Activated naive CD8-positive, alpha-beta T cell (primary cell): Measurements from ENCODE around the gene SDR9C7.
"Not testable (repeated sequence)": the region's sequence is repeated elsewhere in the genome, so short reads cannot be mapped to it uniquely, and the experiment has no call there.

Source experiments
- H3K27ac Mint-ChIP-seq: one replicate; pipeline ENCODE4 v1.8.0; 2021; ENCODE audit warnings: mixed read lengths
- H3K27me3 Mint-ChIP-seq: one replicate; pipeline ENCODE4 v1.8.0; 2021; ENCODE audit warnings: mixed read lengths
- H3K36me3 Mint-ChIP-seq: one replicate; pipeline ENCODE4 v1.8.0; 2021; ENCODE audit warnings: mixed read lengths
- H3K4me1 Mint-ChIP-seq: one replicate; pipeline ENCODE4 v1.8.0; 2021; ENCODE audit warnings: low read depth, mixed read lengths
- H3K4me3 Mint-ChIP-seq: one replicate; pipeline ENCODE4 v1.8.0; 2021; ENCODE audit warnings: mild to moderate bottlenecking, mixed read lengths
- H3K9me3 Mint-ChIP-seq: one replicate; pipeline ENCODE4 v1.8.0; 2021; ENCODE audit warnings: low read depth, mixed read lengths

The SDR9C7 gene

GRCh38 chr12:56957229-56958052 lies 23.2 kb upstream of the SDR9C7 start, which contains the start of gene RDH16:
Gene RDH16, minus strand, starts transcription at chr12:56957608. Its CDS starts 146 bp downstream, at chr12:56957462.
- Mint-ChIP-seq H3K27me3 (no peaks in the 10 kb centered on the region), H3K4me1 (no peaks in the 10 kb centered on the region), H3K9me3 (no peaks in the 10 kb centered on the region), H3K4me3 (no peak within 1 kb of the TSS), H3K36me3 (peaks cover 20% of the 10 kb centered on the region), H3K27ac (no peak within 1 kb of the TSS)

- peaks cover 19% of the 10 kb centered on the region for H3K36me3 Mint-ChIP-seq
- no peaks in the 10 kb centered on the region for H3K27me3 Mint-ChIP-seq
- no peaks in the 10 kb centered on the region for H3K4me1 Mint-ChIP-seq
- H3K4me3 Mint-ChIP-seq: no peak overlapping the region
- H3K9me3 Mint-ChIP-seq: no peaks in the 10 kb centered on the region
- no peak overlapping the region for H3K27ac Mint-ChIP-seq
These were observed 21.5 kb upstream of the SDR9C7 start for GRCh38 chr12:56955631-56956256.

DNA sequence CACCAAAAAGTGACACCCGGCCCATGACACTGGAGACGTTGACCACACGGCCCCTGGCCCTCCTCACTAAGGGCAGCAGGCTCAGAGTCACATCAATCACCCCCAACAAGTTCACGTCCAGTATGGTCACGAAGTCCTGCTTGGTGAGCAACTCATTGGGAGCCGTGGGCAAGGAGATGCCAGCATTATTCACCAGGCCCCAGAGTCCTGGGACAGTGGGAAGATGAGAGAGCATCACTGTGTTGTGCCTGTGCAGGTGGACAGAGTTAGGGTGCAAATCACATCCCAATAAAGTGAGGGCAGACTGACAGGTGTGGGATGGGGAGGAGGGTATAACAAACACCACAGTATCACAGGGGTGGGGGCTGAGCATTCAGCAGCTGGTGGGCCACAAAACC lies 20.7 kb upstream of the SDR9C7 start:
- no peaks in the 10 kb centered on the region for H3K27me3 Mint-ChIP-seq
- H3K36me3 Mint-ChIP-seq: peaks cover 19% of the 10 kb centered on the region
- no peak overlapping the region for H3K27ac Mint-ChIP-seq
- no peaks in the 10 kb centered on the region for H3K4me1 Mint-ChIP-seq
- H3K4me3 Mint-ChIP-seq: no peak overlapping the region
- H3K9me3 Mint-ChIP-seq: no peaks in the 10 kb centered on the region

DNA sequence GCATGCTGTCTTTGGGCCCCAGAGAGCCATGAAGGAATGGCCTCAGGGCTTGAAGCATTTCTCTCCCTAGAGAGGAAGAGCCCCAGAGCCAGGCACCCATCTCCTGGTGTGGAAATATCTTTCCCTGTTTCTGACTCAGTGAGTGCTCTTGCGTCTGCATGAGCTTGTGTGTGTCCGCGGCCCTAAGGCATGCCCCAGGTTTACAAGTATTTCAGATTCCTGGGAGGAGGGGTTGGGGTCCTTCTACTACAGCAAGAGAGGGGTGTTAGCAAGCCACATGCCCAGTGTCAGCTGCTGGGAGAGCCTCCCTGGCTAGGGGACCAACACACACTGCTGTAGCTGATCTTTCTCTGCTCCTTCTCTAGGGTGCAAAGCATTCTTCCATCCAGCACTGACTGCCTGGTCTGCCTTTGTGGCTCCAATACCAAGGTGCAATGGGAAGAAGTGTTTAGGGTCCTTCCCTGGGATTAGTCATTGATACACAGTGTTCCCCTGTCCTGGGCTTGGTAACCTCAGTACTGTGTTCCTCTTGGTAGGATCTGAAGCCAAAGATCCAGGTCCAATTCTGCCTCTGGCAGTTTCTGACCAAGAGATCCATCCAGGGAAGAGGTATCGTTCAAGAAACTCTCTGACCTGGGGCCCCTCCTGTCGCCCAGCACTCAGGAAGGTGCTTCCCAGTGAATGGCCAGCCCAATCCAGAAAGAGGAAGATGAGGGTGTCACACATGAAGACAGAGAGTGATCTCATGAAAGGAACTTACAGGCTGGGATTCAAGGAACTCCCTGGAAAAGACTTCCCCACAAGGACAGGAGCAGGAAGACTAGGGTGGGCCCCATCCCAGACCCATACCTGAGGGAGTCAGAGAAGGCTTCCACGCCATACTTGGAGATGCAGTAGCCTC lies 20.1 kb upstream of the SDR9C7 start:
- Mint-ChIP-seq H3K27ac (no peak overlapping the region), H3K4me1 (no peaks in the 10 kb centered on the region), H3K36me3 (peaks cover 16% of the 10 kb centered on the region), H3K27me3 (no peaks in the 10 kb centered on the region), H3K4me3 (no peak overlapping the region), H3K9me3 (no peaks in the 10 kb centered on the region)

GRCh38 chr12:56953314-56953713 lies 19.1 kb upstream of the SDR9C7 start:
- Mint-ChIP-seq H3K36me3 (peaks cover 15% of the 10 kb centered on the region), H3K4me3 (no peak overlapping the region), H3K27ac (no peak overlapping the region), H3K4me1 (no peaks in the 10 kb centered on the region), H3K9me3 (no peaks in the 10 kb centered on the region), H3K27me3 (no peaks in the 10 kb centered on the region)

- Mint-ChIP-seq H3K27me3 (no peaks in the 10 kb centered on the region), H3K4me3 (no peak overlapping the region), H3K9me3 (no peaks in the 10 kb centered on the region), H3K36me3 (peaks cover 10% of the 10 kb centered on the region), H3K4me1 (no peaks in the 10 kb centered on the region), H3K27ac (no peak overlapping the region)
These were observed 17.6 kb upstream of the SDR9C7 start for GRCh38 chr12:56951582-56952339.

DNA sequence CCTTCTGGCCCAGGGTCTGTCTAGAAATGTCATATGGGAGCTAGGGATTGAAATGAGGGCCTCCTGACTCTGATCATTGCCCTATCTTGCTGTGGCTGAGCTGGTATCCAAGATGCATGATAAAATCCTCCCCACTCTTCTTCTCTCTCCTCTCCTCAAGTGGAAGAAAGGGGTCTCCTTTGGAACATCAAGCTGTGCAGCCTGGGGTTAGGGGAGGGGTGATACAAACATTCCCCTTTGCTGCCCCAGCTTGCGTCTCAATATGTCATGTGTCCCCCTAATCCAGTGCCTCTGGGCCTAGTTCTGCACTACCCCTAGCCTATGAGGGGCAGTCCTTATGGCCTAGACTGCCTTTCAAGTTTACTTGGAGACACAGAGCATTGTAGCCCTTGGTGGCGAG lies 14.7 kb upstream of the SDR9C7 start:
- Mint-ChIP-seq H3K4me1 (no peaks in the 10 kb centered on the region), H3K36me3 (peaks cover 8% of the 10 kb centered on the region), H3K27ac (no peak overlapping the region), H3K9me3 (peaks cover 14% of the 10 kb centered on the region), H3K4me3 (no peak overlapping the region), H3K27me3 (peaks cover 2% of the 10 kb centered on the region)

DNA sequence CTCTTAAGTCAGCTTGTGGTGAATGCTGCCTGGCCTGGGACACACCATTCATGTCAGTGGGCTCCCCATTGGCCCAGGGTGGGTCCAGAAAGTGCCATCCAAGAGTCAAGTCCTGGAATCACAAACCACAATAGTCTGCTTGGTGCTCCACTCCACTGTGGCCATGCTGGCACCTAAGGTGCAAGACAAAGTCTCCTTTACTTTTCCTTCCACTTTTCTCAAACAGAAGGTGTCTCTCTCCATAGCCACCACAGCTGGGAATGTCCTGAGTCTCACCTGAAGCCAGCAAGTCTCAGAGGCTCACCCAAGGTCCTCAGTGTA lies 14.2 kb upstream of the SDR9C7 start:
- peaks cover 2% of the 10 kb centered on the region for H3K27me3 Mint-ChIP-seq
- H3K9me3 Mint-ChIP-seq: peaks cover 16% of the 10 kb centered on the region
- H3K4me3 Mint-ChIP-seq: no peak overlapping the region
- H3K27ac Mint-ChIP-seq: no peak overlapping the region
- no peaks in the 10 kb centered on the region for H3K4me1 Mint-ChIP-seq
- H3K36me3 Mint-ChIP-seq: peaks cover 6% of the 10 kb centered on the region

- Mint-ChIP-seq H3K9me3 (peaks cover 19% of the 10 kb centered on the region), H3K27ac (no peak overlapping the region), H3K36me3 (peaks cover 6% of the 10 kb centered on the region), H3K4me1 (no peaks in the 10 kb centered on the region), H3K27me3 (peaks cover 2% of the 10 kb centered on the region), H3K4me3 (no peak overlapping the region)
These were observed 13.6 kb upstream of the SDR9C7 start for GRCh38 chr12:56947633-56948456.

DNA sequence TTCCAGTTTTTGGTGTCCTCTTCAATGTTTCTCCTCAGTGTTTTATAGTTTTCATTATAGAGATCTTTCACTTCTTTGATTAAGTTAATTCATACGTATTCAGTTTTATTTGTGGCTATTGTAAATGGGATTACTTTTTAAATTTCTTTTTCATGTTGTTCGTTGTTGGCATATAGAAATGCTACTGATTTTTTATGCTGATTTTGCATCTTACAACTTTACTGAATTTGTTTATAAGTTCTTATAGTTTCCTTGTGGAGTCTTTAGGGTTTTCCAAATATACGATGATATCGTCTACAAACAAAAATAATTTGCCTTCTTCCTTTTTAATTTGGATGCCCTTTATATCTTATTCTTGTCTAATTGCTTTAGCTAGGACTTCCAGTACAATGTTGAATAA lies 9.7 kb upstream of the SDR9C7 start:
- Mint-ChIP-seq H3K27me3 (peaks cover 7% of the 10 kb centered on the region), H3K4me3 (no peak overlapping the region), H3K9me3 (peaks cover 19% of the 10 kb centered on the region), H3K4me1 (no peaks in the 10 kb centered on the region), H3K27ac (no peak overlapping the region), H3K36me3 (no peaks in the 10 kb centered on the region)

DNA sequence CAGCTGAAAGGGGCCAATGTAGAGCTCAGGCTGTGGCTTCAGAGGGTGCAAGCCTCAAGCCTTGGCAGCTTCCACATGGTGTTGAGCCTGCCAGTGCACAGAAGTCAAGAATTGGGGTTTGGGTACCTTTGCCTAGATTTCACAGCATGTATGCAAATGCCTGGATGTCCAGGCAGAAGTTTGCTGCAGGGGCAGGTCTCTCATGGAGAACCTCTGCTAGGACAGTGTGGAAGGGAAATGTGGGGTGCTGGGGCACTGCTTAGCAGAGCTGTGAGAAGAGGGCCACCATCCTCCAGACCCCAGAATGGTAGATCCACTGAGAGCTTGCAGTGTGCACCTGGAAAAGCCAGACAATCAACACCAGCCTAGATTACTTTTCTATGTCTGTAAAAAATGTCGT lies 9.2 kb upstream of the SDR9C7 start:
- peaks cover 19% of the 10 kb centered on the region for H3K9me3 Mint-ChIP-seq
- not testable (repeated sequence) for H3K27ac Mint-ChIP-seq, H3K4me3 Mint-ChIP-seq, H3K27me3 Mint-ChIP-seq, H3K4me1 Mint-ChIP-seq, H3K36me3 Mint-ChIP-seq

GRCh38 chr12:56941299-56942017 lies 7.2 kb upstream of the SDR9C7 start:
- H3K36me3 Mint-ChIP-seq: no peaks in the 10 kb centered on the region

GRCh38 chr12:56940942-56941298 lies 6.7 kb upstream of the SDR9C7 start:
- H3K36me3 Mint-ChIP-seq, H3K4me1 Mint-ChIP-seq, H3K4me3 Mint-ChIP-seq, H3K27ac Mint-ChIP-seq, H3K27me3 Mint-ChIP-seq: not testable (repeated sequence)
- peaks cover 12% of the 10 kb centered on the region for H3K9me3 Mint-ChIP-seq

More at GRCh38 chr12:56941299-56942017, 7.2 kb upstream of the SDR9C7 start:
- no peak overlapping the region for H3K27ac Mint-ChIP-seq
- H3K4me3 Mint-ChIP-seq: no peak overlapping the region
- H3K9me3 Mint-ChIP-seq: peaks cover 18% of the 10 kb centered on the region
- peaks cover 7% of the 10 kb centered on the region for H3K27me3 Mint-ChIP-seq
- H3K4me1 Mint-ChIP-seq: no peaks in the 10 kb centered on the region
